Right atrium auricular region (tissue), 2 donors: ENCODE results near the gene OR2Y1. TPM values are rescaled to one million over a fixed set of nuclear protein-coding genes. Genes with fewer than 3 reads are reported as not detected.

Experiments
- DNase-seq: peaks from one replicate; pipeline ENCODE4 v3.0.0-alpha.2; 2019; ENCODE audit warnings: low spot score
- H3K27ac ChIP-seq, 2 donors: fragments of 200-600 bp; sonication (generic); 1 replicate in 1 of 2; 2 replicates in 1 of 2; pipeline ENCODE4 v1.5.1; 2016 to 2019
- H3K27me3 ChIP-seq, 2 donors: fragments of 200-600 bp; sonication (generic); one replicate each; pipeline versions ENCODE4 v1.5.1 to v1.6.0; 2017 to 2019
- H3K36me3 ChIP-seq: fragments of 200-600 bp; sonication (generic); one replicate; pipeline ENCODE4 v1.5.1; 2016
- H3K4me1 ChIP-seq, 2 donors: fragments of 200-600 bp; sonication (generic); one replicate each; pipeline versions ENCODE4 v1.5.1 to v1.6.0; 2017 to 2019
- H3K4me3 ChIP-seq, 2 donors: fragments of 200-600 bp; sonication (generic); 1 replicate in 1 of 2; 2 replicates in 1 of 2; pipeline ENCODE4 v1.5.1; 2017 to 2019; ENCODE audit warnings: mild to moderate bottlenecking in 1 of 2, moderate library complexity in 1 of 2
- H3K9me3 ChIP-seq, 2 donors: fragments of 200-600 bp; sonication (generic); one replicate each; pipeline ENCODE4 v1.5.1; 2019
- CTCF ChIP-seq, 2 donors: fragments of 200-600 bp; sonication (generic); IDR thresholded peaks; one replicate each; pipeline ENCODE4 v1.5.1; 2019; ENCODE audit warnings: antibody characterized with exemption in 2 of 2
- total RNA-seq, 2 donors: library from RNA; depleted of rRNA; stranded (reverse); fragments of >200 nt; gene quantifications; one replicate each; pipeline ENCODE4 v1.1.0, GENCODE V29; 2016

The OR2Y1 gene
- total RNA-seq, 2 donors from 2014 or later, result not detected

DNA sequence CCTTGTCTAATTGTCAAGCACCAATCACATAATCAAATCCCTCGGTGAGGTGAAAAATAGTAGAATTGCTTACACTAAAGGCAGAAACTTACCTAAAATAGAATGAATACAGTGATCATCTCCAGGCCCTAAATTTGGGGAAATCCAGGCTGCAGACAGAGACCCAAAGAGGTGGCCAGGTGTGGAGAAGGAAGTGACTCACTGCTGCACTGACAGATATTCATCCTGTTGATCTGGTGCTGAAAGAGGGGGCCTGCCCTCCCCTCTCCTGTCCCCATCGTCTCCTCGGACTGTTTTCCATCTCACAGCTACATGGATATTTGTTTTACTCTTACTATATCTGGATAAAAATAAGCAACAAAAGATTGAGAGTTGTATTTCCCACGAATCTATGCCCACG lies 15.9 kb downstream of the OR2Y1 start:
- no peaks in the 10 kb centered on the region for H3K27me3 ChIP-seq
- no peaks in the 10 kb centered on the region for H3K4me1 ChIP-seq
- TF ChIP-seq CTCF (IDR thresholded peaks at IDR 0.05), result no peak
- no peak overlapping the region for H3K4me3 ChIP-seq
- no peaks in the 10 kb centered on the region for H3K9me3 ChIP-seq
- H3K36me3 ChIP-seq, result no peaks in the 10 kb centered on the region
- no peak for DNase-seq
- no peak overlapping the region for H3K27ac ChIP-seq

DNA sequence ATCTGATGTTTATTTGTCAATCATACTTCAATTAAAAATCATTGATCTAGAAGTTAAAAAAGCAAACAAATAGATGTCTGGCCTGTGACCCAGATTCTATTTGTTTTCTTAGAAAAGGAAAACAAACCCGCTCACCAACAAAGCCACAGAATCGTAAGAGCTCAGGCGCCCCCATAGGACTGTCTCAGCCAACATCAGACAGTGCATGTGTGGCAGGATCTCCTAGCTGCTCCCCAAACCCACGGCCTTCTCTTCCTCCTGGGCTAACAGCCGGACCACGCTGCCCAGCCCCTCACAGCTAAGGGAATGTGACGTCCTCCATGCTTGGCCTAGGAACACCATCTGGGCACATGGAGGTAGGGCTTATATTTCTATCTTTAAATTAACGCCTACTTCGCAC lies 19.4 kb downstream of the OR2Y1 start:
- Histone ChIP-seq H3K4me3 (no peak overlapping the region), H3K27me3 (no peaks in the 10 kb centered on the region), H3K4me1 (no peaks in the 10 kb centered on the region), H3K36me3 (no peaks in the 10 kb centered on the region), H3K27ac (no peak overlapping the region), H3K9me3 (no peaks in the 10 kb centered on the region)
- no peak for DNase-seq
- no peak for TF ChIP-seq CTCF (IDR thresholded peaks at IDR 0.05)

- no peaks in the 10 kb centered on the region for H3K27me3 ChIP-seq
- H3K4me3 ChIP-seq, result no peak overlapping the region
- no peak overlapping the region for H3K27ac ChIP-seq
- H3K9me3 ChIP-seq, result no peaks in the 10 kb centered on the region
- no peaks in the 10 kb centered on the region for H3K36me3 ChIP-seq
- TF ChIP-seq CTCF (IDR thresholded peaks at IDR 0.05), result no peak
- no peak for DNase-seq
- no peaks in the 10 kb centered on the region for H3K4me1 ChIP-seq
Observed at GRCh38 chr5:180719781-180720180, 20.1 kb downstream of the OR2Y1 start.

- Histone ChIP-seq H3K36me3 (no peaks in the 10 kb centered on the region), H3K27me3 (no peaks in the 10 kb centered on the region), H3K9me3 (peaks cover 0 to 4% of the 10 kb centered on the region in 2 donors), H3K27ac (no peak overlapping the region), H3K4me1 (no peaks in the 10 kb centered on the region), H3K4me3 (no peak overlapping the region)
- peak; percentile 23 to 55 for TF ChIP-seq CTCF (IDR thresholded peaks at IDR 0.05)
- no peak for DNase-seq
Observed at GRCh38 chr5:180718810-180719453, 20.9 kb downstream of the OR2Y1 start.

- H3K27ac ChIP-seq, result no peak overlapping the region
- H3K36me3 ChIP-seq, result no peaks in the 10 kb centered on the region
- no peak for TF ChIP-seq CTCF (IDR thresholded peaks at IDR 0.05)
- H3K4me3 ChIP-seq, result no peak overlapping the region
- H3K27me3 ChIP-seq, result no peaks in the 10 kb centered on the region
- no peak for DNase-seq
- peaks cover 0 to 8% of the 10 kb centered on the region in 2 donors for H3K9me3 ChIP-seq
- H3K4me1 ChIP-seq, result no peaks in the 10 kb centered on the region
Observed at GRCh38 chr5:180717989-180718388, 21.9 kb downstream of the OR2Y1 start.

DNA sequence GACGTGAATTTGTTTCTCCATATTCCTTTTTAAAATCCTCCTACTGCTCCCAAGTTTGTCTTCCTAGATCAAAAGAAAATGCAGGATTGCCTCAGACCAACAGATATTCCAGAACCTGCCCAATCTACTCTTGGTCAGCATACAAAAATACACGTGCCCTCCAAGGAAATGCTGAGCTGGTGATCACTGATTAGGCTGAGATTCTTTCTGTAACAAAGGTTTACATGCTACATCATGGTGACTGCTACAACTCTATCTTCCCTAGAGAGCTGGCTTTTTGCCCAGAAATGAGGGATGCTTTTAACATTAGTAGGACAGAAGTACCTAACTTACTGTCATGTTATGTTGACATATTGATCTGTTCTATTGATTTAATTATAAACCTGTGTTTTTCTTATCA lies 35.5 kb downstream of the OR2Y1 start:
- Histone ChIP-seq H3K36me3 (no peaks in the 10 kb centered on the region), H3K9me3 (peaks cover 0 to 11% of the 10 kb centered on the region in 2 donors), H3K4me1 (no peaks in the 10 kb centered on the region), H3K27me3 (no peaks in the 10 kb centered on the region), H3K4me3 (no peak overlapping the region), H3K27ac (no peak overlapping the region)
- no peak for DNase-seq
- no peak for TF ChIP-seq CTCF (IDR thresholded peaks at IDR 0.05)
